GM19395 (cell line): ENCODE results near the gene ARCN1.

ENCODE experiments used
- ATAC-seq: cut with Tn5 transposase; IDR thresholded peaks from one replicate; pipeline ENCODE4 v1.9.1; 2021; ENCODE audit warnings: mild to moderate bottlenecking, moderate library complexity; ENCODE audit not compliant: unreplicated experiment

ARCN1 gene

DNA sequence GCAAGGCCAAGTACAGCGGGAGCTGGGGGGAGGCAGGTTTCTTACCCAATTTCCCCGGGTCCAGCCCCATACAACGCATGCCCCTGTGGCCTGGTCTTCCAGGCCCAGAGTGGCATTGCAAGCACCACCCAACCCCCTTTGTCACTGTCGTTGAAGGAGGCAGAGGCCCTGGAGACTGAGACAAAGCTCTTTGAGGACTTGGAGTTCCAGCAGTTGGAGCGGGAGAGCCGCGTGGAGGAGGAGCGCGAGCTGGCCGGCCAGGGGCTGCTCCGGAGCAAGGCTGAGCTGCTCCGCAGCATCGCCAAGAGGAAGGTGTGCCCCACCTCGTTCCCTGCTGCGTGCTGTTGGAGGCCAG lies 63.0 kb downstream of the ARCN1 start:
- ATAC-seq, result no peak

DNA sequence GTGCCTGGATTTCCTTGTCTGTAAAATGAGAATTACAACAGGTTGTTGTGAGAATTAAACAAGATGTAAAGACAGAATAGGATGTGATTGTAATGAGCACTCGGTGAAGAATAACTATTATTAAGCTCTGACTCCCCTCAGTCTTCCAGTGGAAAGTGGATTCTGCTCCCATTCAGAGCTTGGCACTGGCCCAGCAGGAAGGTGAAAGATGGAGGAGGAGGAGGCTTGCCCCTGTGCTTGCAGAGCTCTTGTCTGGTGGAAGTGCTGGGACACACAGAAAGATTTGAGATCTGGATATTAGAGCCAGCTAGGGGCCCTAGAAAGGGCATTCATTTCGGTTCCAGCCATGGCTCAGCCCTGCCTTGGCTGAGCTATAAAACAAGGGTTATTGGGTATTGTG lies 63.4 kb downstream of the ARCN1 start:
- no peak for ATAC-seq

DNA sequence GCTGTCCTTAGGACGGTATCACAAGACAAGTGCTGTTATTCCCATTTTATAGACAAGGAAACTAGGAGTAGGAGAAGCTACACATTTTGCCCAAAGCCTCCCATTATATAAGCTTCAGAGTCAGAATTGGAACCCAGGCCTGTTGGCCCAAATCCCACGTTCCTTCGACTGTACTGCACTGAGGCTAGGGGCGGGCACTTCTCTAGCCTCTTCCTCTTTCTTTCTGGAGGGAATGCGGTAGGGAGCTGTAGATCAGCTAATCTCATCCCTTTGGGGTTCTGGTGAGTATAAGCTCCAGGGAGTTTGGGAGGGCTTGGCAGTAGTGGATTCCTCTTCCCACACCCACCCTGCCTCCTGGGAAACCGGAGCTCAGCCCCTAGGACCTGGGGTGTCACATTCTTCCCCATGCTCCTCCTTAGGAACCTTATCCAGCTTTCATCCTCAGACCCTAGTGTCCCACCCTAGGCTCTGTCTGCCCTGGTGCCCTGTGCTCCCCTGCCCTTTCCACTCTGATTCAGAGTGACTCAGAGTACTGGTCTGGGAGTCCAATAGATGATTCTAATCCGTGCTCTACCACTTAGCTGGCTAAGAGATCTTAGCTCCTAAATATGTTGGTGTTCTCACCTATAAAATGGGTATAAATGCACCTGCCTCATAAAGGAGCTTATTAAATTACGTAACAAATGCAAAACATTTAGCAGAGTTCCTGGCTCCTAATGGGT lies 64.5 kb downstream of the ARCN1 start:
- ATAC-seq, result no peak

DNA sequence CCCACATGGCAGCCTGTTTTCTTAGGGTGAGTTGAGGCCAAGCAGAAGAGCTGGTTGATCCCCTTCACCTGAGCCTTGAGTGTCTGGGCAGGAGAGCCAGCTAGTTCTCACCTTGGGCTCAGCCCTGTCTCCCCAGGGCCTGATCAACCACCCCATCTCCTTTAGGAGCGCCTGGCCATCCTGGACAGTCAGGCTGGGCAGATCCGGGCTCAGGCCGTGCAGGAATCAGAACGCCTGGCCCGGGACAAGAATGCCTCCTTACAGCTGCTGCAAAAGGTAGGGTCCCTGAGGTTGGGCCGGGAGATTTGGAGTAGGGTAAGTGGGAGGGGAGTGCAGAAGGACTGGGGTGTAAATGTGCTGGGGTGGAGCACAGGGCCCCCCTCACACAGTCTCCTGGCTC lies 66.5 kb downstream of the ARCN1 start:
- ATAC-seq, result no peak

DNA sequence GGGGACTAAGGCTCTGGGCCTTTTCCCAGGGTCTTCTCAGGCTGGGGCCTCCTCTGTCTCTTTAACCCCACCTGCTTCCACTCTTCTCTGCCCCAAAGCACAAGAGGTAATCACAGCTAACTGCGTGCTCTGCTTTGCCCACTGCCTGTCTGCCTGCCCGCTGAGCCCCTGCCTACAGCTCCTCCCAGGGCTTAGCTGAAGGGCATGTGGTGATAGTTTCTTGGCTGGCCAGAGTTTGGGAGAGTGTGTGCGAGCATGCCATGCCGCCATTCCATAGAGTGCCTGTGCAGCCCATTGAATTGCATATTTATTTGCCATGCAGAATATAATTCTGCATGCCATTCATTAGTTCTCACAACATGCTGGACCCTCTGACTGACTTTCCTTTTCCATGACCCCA lies 67.7 kb downstream of the ARCN1 start:
- ATAC-seq, result no peak

DNA sequence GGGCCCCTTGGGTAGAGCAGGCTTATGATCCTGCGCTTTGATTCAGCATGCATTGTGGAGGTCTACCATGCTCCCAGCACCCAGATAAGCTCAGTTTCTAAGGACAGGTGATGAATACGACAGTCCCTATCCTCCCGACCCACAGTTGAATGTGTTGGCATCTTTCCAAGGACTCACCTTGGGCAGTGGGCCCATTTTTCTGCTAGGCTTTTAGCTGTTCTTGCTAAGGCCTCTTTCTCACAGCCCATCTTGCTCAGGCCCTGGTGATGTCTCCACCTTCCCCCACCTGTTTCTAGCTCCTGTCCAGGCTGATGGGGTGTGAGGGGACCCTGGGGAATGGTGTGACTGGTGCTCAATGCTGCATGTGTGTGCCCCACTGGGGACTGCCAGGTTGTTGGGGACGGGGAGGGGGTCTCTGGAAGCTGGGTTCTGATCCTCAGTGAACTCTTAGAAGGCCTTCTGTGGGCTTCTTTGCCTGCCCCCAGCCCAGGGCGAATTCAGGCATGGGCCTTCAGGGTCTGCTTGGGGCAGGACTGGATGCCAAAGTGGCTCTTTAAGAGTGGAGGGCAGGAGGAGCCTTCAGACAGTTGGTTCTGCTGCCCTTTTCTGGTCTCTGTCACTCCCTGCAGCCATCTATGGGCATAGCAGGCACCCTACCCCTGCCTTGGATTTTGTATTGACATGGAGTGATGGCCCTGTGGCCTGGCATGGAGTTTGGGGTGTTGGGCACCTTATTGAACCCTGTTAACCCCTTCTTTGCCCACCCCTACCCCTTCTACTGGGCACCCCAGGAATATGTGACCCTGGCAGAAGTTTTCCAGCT lies 68.3 kb downstream of the ARCN1 start:
- no peak for ATAC-seq

DNA sequence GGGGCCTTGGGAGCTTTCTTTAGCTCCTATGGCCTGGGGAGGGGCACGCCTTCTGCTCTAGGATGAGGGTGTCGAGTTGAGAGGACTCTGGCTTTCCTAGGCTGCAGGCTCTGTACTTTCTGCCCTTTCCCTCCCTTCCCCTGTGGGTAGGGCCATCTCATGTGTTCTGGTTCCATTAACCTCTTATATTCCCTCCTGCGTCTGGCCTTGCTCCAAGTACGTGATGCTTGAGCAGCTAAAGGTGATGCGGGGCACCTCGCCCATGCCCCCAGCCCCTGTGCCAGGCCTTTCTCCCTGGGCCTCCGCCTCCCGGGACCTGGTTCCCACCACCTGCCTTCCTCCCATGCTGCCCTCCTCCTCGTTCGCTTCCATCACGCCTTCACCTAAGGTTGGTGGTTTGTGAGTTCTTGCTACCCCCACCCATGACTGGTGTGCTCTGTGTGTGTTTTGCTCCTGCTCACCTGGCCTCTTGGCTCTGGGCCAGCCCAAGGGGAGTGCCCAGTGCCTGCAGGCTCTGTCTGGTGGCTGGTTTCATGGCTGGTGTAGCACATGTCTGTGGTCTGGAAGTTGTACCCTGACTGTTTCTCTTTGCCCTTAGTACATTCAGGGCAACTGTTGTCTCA lies 69.3 kb downstream of the ARCN1 start:
- no peak for ATAC-seq

DNA sequence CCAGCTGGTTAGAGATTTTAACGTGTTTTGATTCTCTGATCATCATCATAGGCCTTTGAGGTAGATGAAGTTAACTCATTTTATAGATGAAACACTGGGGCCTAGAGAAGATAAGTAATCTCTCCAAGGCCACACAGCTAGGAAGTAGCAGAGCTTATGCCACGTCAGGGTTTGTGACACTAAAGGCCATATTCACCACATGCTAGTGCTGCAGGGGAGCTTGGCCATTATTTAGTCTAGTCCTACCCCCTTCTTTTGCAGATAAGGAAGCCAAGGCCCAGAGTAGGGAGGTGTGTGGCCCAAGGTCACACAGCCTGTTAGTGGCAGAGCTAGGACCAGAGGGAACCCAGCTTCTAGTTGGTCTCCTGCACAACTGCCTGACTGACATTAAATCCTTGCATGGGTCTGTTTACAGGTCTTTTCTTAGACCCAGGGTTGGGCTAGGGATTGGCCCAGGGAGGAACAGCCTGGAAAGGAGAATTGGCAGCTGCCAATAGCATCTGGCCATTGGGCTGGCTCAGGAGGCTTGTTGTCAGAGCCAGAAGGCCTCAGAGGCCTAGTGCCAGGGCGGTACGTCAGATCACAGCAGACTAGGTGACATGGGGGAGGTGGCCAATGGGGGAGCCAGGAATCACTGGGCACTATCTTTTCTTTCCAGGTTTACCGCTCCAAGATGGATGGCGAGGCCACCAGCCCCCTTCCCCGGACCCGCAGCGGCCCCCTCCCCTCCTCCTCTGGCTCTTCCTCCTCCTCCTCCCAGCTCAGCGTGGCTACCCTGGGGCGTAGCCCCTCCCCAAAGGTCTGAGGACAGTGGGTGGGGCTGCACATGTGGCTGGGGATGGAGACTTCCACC lies 71.2 kb downstream of the ARCN1 start:
- no peak for ATAC-seq

DNA sequence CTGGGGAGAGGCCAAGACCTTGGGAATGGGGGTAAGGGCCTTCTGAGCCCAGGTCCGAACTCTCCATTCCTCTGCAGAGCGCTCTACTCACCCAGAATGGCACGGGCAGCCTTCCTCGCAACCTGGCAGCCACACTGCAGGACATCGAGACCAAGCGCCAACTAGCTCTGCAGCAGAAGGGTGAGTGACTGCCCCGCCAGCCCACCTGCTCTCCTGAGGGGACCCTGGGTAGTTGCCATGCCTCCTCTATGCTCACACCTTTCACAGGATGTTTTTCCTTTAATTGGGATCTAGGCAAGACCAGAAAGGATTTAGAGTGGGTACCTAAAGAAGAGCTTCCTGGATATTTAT lies 71.8 kb downstream of the ARCN1 start:
- ATAC-seq, result no peak

DNA sequence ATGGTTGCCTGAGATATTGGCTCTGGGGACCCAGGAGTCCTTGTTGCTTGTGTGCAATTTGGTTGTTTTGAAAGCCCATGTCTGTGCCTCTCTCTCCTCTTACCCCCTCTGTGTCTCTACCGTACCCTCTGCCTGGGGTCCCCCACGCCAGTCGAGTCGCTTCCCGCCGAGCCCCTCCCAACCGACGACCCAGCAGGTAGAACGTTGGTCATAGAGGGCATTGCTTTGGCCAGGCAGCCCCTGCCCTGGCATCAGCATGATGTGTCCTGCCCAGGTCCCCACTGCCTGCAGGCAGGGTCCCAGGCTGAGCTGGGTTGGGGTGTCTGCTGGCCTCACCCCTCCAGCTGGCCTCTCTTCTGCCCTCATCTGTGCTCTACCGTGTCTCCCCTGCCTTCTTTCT lies 72.3 kb downstream of the ARCN1 start:
- no peak for ATAC-seq

DNA sequence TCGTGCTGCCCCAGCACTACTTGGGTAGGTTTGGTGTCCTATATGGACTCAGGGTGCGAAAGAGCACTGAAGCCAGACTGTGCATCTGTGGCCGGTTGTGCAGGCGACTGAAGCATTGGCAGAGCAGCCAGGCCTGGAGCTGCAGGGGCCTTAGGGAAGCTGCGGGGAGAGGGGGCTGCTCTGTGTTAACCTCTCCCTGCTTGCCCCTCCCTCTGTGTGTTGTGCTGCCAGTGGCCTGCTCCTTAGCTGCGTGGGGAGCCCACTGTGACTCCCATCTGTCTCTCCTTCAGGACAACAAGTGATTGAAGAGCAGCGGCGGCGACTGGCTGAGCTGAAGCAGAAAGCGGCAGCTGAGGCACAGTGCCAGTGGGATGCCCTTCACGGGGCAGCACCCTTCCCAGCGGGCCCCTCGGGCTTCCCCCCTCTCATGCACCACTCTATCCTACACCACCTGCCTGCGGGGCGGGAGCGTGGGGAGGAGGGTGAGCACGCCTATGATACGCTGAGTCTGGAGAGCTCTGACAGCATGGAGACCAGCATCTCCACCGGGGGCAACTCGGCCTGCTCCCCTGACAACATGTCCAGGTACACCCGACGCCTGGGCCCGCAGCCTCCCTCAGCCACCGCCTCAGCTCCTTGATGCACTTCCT lies 73.0 kb downstream of the ARCN1 start:
- no peak for ATAC-seq

DNA sequence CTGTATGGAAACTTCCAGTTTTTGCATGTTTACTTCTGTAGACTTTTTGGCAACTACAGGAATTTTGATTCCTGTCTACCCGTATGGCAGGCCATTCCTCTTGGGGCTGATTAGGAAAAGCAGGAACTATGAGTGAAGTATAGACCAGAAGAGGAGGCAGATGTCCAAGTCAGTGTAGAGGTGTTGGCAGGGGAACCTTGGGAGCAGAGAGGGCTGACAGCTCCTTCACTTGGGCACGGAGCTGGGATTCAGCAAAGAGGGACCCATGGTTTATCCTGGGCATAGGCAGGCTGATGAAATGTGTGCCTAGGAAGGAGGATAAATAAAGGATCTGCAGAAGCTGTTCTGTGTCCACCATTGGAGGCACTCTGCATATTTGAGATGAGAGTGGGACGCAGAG lies 74.2 kb downstream of the ARCN1 start:
- ATAC-seq, result no peak

DNA sequence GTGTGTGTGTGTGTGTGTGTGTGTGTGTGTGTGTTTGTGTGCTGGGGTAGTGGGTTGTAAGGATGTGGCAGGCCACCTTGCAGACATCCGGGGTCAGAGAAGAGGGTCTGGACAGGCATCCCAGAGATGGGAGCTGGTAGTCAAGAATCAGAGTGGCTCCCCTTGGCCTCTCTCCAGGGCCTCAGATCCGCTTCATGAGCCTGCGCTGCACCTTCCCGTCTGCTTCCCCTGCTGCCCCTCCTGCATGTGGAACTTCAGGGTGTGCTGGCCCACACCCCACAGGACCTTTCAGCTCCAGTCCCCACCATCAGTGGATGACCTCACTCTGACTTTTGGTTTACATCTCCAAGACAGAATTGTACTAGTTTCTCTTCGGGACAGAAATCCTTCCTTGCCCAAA lies 76.1 kb downstream of the ARCN1 start:
- ATAC-seq, result no peak

DNA sequence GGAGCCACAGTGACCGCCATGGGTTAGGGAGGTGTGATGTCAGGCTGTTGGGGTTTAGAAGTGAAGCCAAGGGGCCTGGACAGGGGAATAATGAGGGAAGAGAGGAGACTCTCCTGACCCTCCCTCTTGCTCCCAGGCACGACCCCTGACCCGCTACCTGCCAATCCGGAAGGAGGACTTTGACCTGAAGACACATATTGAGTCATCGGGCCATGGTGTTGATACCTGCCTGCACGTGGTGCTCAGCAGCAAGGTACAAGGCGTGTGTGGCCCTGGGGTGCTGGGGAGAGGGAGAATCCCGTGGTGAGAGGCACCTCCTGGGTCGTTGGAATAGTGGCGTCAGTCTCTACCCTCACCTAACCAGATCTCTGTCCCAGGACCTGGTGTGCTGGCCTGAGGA lies 77.7 kb downstream of the ARCN1 start:
- ATAC-seq, result no peak

DNA sequence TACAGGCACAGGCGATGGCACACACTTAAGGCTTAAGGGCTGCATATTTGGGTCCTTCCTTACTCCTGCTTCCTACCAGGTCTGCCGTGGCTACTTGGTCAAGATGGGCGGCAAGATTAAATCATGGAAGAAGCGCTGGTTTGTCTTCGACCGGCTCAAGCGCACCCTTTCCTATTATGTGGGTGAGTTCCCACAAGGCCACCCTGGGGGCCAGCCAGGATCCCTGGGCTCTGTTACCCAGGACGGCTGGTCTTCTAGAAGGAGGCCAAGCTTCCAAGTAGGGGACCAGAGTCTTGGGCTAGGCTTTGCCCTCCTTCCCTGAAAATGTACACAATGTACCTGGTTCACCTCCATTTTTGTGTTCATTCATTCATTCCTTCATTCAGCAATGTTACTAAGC lies 78.2 kb downstream of the ARCN1 start:
- no peak for ATAC-seq

DNA sequence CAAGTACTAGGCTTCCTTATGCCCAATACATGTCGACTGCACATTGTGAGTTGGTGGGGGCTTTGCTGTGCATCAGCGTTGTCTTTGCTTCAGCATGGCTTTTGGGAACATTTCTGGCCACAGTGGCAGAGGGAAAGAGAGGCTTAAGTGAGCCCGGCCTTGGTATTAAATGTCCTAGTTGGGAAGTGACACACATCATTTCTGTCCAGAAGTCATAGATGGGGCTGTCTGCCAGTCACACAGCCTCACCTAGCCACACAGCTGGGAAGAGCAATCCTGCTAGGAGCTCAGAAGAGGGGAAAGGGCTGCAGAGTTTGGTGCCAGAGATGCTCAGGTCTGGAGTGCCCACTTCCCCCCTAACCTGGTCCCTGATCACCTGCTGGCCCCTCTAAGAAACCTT lies 79.6 kb downstream of the ARCN1 start:
- no peak for ATAC-seq
